ENCODE results near the gene RBBP6. TPM values are rescaled to one million over a fixed set of nuclear protein-coding genes. Genes with fewer than 3 reads are reported as not detected.

The RBBP6 gene
- total and polyA plus RNA-seq, 2 donors (not counting 3 experiments of a cell fraction or from before 2014, with no cell fraction given), result 16.8 to 52.1 TPM

DNA sequence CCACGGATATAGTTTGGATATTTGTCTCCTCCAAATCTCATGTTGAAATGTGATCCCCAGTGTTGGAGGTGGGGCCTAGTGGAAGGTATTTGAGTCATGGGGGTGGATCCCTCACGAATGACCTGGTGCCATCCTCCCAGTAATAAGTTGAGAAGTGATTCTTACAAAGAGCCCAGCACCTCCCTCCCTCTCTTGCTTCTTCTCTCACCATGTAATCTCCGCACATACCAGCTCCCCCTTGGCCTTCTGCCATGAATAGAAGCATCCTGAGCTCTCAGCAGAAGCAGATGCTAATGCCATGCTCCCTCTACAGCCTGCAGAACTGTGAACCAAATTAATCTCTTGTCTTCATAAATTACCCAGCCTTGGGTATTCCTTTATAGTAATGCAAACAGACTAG, 41.9 kb upstream of the RBBP6 start:
- no peaks in the 10 kb centered on the region for H3K9me1 ChIP-seq (replicated peaks; ENCODE audit: control insufficient read depth, extremely low read depth, insufficient read depth, low read length)
- no peak overlapping the region for H2AFZ ChIP-seq (ENCODE audit: low read depth, low read length)
- H4K20me1 ChIP-seq (replicated peaks; ENCODE audit: control insufficient read depth, extremely low read depth, insufficient read depth, low read length), result no peaks in the 10 kb centered on the region
- ChIA-PET CTCF (interaction anchor here (6.2 kb wide), 1 partner anchor 427 kb away, joined by 104 read pairs; no protein-coding TSS in a partner anchor), POLR2A (no interaction called here)
- H3K27me3 ChIP-seq (ENCODE audit: control insufficient read depth in 2 of 2, insufficient read depth in 2 of 2, low read length in 2 of 2), result no peaks in the 10 kb centered on the region
- H3K79me2 ChIP-seq (ENCODE audit: control insufficient read depth, insufficient read depth, low read length), result no peaks in the 10 kb centered on the region
- H3K4me3 ChIP-seq (replicated peaks in 1 of 3; ENCODE audit: insufficient read depth in 1 of 3, low read depth in 1 of 3, low read length in 3 of 3), result no peak overlapping the region
- H3K4me1 ChIP-seq (ENCODE audit: control insufficient read depth, extremely low read depth, insufficient read depth, low read length), result no peaks in the 10 kb centered on the region
- no TSS peak for BruUV-seq (replicated peaks)
- no peak overlapping the region for H3K4me2 ChIP-seq (ENCODE audit: insufficient read depth, low read length)
- DNase-seq (ENCODE audit: low read depth, low spot score), result no peak
- no peak for FAIRE-seq
- H3K9ac ChIP-seq (replicated peaks; ENCODE audit: extremely low read depth, insufficient read depth, low read length), result no peak overlapping the region
- TF ChIP-seq POLR2AphosphoS5 (IDR thresholded peaks at IDR 0.05; ENCODE audit: insufficient read depth, low read depth, low read length), result no peak
- TF ChIP-seq MAX (IDR thresholded peaks at IDR 0.05; ENCODE audit: insufficient read depth, insufficient read length), result no peak
- TF ChIP-seq POLR2A (IDR thresholded peaks at IDR 0.05; ENCODE audit: low read depth, low read length), result no peak
- TF ChIP-seq JUN (IDR thresholded peaks at IDR 0.05; ENCODE audit: borderline replicate concordance, insufficient read depth, insufficient read length, low read depth), result no peak
- TF ChIP-seq MYC (IDR thresholded peaks at IDR 0.05; ENCODE audit: low read depth, low read length), result no peak
- no peak for TF ChIP-seq GATA2 (IDR thresholded peaks at IDR 0.05; ENCODE audit: insufficient read depth, insufficient read length, low read depth, low read length)
- TF ChIP-seq, protein P1, sequence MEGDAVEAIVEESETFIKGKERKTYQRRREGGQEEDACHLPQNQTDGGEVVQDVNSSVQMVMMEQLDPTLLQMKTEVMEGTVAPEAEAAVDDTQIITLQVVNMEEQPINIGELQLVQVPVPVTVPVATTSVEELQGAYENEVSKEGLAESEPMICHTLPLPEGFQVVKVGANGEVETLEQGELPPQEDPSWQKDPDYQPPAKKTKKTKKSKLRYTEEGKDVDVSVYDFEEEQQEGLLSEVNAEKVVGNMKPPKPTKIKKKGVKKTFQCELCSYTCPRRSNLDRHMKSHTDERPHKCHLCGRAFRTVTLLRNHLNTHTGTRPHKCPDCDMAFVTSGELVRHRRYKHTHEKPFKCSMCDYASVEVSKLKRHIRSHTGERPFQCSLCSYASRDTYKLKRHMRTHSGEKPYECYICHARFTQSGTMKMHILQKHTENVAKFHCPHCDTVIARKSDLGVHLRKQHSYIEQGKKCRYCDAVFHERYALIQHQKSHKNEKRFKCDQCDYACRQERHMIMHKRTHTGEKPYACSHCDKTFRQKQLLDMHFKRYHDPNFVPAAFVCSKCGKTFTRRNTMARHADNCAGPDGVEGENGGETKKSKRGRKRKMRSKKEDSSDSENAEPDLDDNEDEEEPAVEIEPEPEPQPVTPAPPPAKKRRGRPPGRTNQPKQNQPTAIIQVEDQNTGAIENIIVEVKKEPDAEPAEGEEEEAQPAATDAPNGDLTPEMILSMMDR (IDR thresholded peaks at IDR 0.05; ENCODE audit: extremely low read depth in 1 of 2, insufficient read depth in 1 of 2, low read depth in 1 of 2, low read length in 2 of 2), result no peak
- TF ChIP-seq FOS (IDR thresholded peaks at IDR 0.05; ENCODE audit: borderline replicate concordance, insufficient read depth, low read length), result no peak
- TF ChIP-seq EZH2 (IDR thresholded peaks at IDR 0.05; ENCODE audit: borderline replicate concordance, low read depth, low read length, severe bottlenecking), result no peak
- no peaks in the 10 kb centered on the region for H3K9me3 ChIP-seq (replicated peaks; ENCODE audit: control insufficient read depth, insufficient read depth, low read length)
- dilution Hi-C loops (cut with MboI; ENCODE audit: extremely low pct_ligation_motif_present, low sequenced_read_pairs) (no loop called here), intact Hi-C loops (cut with micrococcal nuclease) (no loop called here)
- no peak overlapping the region for H3K27ac ChIP-seq (ENCODE audit: insufficient read depth, low read depth, low read length)
- no peaks in the 10 kb centered on the region for H3K36me3 ChIP-seq (ENCODE audit: control insufficient read depth in 2 of 2, extremely low read depth in 1 of 2, insufficient read depth in 2 of 2, low read length in 2 of 2)

Measured in endothelial cell of umbilical vein (primary cell).